HG03565 (cell line): ENCODE data around the gene HLA-DQB1.
"Not testable (repeated sequence)": the region's sequence is repeated elsewhere in the genome, so short reads cannot be mapped to it uniquely, and the experiment has no call there.

Experiments used
- ATAC-seq: cut with Tn5 transposase; IDR thresholded peaks from one replicate; pipeline ENCODE4 v1.9.1; 2021; ENCODE audit warnings: mild to moderate bottlenecking, moderate library complexity; ENCODE audit not compliant: unreplicated experiment

HLA-DQB1 gene

DNA sequence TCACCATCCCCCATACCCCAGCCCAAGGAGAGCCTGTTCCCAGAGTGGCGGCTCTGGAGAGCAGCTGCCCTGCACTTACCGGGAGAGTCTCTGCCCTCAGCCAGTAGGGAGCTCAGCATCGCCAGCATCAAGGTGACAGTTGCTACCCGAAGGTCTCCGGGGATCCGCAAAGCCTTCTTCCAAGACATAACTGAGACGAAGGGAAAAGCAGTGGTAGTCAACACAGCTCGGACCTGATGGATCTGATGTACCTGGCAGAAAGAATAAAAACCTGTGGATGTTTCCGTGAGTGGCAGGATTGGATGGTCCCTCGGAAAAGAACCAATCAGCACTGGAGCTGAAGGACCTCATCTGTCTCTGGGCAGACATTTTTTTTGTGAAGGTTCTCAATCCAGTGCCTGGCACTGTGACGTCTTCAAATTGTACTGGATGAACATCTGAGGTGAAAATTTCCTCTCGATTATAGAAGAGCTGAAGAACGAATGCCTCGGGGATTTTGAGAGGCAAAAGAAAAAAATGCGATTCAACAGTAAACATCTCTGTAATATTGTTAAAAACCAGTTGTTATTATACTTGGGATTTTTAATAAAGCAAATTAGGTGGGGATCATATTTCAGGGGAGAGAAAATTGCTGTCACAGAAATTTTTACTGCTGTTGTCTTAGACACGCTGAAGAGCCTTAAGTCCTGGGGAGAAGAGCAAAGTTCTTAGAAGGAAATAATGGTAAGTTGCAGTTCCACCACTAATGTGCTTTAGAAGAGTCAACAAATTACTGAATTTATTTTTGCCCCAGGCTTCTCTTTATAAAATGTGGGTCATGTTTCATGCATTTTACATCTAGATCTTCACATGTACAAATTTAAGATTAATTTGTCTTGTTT is at the start of gene HLA-DQB1:
HLA-DQB1 (minus strand) TSS at position 238 of the 881 bp plus-strand sequence; CDS start at position 188, 50 bp downstream.
- ATAC-seq: peak; percentile 63

DNA sequence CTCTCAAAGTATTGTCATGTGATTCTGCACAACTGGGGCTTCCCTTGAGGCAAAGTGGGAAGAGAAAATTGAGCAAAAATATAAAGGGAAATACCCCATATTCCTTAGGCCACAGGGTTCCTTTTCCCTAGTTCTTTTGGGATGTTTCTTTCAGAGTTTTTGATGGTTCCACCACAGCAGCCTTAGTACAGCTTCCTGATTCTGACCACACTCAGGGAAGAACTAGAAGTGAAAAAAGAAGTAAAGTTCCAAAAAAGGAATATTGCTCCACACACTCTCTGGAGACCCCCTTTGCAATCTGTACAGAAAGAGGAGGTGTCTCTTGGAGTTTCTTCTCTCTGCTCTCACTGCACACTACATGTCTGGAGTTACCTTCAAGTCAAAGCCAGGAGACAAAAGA is 46.8 kb upstream of the HLA-DQB1 start:
- ATAC-seq: no peak

DNA sequence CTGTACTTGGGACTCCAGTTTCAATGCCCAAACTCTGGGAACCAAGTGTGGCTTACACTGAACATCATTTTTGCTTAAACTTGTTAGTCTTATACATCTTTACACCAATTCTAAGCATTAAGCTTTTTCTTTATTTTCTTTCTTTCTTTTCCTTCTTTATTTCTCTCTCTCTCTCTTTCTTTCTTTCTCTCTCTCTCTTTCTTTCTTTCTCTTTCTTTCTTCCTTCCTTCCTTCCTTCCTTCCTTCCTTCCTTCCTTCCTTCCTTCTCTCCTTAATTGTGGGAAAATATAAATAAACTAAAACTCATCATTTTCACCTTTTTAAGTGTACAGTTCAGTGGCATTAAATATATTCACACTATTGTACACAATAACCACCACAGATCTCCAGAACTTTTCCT is 43.2 kb upstream of the HLA-DQB1 start:
- no peak for ATAC-seq

DNA sequence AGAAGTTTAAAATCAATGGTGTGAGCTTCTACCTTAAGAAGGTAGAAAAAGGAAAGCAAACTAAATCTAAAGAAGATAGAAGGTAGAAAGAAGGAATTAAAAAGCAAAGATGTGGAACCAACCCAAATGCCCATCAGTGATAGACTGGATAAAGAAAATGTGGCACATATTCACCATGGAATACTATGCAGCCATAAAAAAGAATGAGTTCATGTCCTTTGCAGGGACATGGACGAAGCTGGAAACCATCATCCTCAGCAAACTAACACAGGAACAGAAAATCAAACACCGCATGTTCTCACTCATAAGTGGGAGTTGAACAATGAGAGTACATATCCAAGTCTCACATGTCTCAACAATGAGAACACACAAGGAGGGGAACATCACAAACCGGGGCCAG is 38.7 kb upstream of the HLA-DQB1 start:
- not testable (repeated sequence) for ATAC-seq

DNA sequence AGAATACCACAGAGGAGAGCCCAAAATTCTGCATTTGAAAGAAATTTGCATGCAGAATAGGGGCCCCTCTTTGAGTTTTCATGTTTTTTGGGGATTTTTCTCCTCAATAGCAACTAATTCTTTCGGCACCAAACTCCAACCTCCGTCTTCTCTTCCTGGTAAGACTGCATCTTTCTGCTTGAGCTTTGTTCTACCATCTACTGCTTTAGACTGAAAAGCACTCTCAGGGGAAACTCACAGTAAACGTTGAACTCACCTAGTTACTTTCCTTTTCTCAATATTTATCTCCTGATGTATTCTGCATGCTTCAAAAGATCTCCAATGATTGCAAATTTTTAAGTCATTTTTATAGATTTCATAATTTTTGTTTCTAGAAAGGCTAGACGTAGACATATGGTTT is 36.9 kb upstream of the HLA-DQB1 start:
- ATAC-seq: no peak

DNA sequence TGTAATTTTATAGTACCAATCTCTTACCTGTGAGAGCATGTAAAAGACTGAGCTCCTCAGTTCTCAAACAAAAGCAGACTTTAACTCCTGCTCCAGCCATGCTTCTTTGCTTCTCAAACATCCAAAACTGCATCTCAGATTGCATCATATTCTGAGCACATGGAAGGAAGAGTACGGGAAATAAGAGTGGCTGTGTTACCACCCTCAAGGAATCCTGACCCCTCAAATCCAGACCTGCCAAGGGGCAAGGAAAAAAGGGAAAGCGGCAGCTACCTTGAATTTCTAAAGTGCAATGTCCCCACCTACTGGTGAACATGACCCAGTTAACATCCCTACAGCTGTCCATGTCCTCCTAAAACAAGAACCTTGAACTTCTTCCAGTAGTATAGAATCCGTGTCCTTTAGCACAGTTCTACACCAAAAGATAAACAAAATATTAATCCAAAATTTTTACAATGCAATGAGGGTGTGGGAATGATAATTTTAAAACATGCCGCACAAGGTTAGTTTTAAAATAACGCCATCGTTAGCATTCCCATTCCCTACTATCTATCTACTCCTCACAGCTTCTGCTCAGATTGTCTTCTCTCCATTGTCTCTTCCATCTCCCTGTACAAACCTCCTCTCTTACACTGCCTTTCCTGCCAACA is 34.1 kb upstream of the HLA-DQB1 start:
- ATAC-seq: no peak

DNA sequence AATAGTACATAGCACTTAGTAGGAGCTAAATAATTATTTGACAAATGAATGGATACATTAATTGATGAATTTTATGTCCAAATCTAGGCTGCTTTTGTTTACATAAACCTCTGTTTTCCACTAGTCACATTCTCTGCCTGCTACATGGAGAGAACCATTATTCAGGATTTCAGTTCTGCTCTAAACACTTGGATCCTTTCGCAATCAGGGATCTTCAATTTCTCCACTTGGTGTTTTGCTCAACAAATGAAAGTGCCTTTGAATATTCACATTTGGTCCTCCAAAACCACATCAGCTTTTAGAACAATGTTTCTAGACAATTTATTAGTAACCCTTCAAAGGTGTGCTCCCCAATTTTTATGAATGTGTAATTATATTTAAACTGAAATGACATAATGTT is 30.6 kb upstream of the HLA-DQB1 start:
- ATAC-seq: no peak

DNA sequence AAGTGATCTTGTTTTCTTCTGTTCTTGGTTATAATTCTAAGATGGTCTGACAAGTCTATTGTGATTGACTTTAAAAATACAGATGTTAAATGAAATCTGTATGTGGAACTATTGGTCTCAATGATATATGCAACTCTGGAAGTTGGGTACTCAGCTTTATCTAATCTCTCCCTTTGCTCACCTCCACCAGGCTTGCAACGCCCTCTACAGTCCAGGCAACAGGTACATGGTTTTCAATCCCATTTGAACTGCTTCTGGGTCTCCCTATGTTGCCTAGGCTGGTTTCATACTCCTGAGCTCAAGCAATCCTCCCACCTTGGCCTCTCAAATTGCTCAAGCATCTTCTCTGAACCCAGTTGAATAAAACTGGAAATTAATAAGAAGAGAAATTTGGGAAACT is 25.6 kb upstream of the HLA-DQB1 start:
- ATAC-seq: no peak

DNA sequence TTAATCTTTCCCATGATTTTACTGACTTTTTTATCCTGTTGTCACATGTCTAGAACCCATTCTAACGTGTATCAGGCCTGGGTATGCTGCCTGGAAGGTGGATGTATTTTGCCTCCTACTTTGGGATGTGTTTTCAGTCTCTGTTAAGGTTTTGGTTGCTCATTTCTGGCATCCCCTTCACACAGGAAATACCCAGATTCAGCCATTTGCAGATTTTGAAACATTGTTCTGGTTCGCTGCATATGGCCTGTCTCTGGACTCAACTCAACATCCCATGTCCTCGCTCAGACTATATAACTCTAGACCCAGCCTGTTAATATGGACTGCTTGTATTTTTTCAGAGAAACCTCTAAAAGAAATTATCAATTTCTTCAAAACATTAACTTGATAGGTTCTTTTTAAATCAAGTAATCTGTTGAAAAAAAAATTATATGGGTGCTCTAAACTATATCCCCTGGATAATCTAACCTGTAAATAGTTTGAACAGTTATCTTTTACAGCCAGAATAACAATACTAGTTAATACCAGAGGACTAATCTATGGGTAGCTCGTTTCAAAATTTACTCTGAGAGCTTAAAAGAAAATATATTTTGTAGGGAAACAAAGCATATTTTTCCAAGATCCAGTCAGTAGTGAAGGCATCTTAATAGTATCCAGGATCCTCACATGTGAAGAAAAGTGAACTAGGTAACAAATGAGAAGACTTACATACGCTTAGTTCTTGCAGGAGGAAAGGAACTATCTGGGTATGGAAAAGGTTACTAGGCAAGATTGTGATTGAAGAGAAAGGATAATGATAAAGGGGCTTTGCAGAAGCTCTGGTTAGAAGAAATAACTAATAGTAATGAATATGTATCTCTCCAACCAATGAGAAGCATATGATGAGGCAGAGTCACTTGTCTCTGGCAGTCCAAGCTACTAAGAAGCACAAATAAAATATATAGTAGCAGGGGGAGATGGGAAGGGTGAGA is 23.4 kb upstream of the HLA-DQB1 start:
- no peak for ATAC-seq

DNA sequence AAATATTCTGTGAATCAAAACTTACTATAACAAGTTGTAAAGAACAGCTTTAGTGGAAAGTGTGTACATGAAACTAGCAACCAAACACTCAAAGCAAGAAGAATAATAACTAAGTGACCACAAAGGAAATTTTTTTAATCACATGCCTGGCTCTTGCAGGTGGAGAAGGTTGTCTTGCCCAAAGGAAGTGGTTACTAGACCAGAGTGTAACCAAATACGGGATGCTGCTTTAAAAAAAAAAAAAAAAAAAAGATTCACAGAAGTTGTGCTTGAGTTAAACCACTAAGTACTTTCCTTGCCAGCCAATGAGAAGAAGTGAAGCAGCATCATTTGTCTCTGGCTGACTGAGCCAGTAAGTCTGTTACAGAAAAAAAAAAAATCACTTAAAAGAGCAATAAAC is 19.1 kb upstream of the HLA-DQB1 start:
- peak; percentile 73 for ATAC-seq

DNA sequence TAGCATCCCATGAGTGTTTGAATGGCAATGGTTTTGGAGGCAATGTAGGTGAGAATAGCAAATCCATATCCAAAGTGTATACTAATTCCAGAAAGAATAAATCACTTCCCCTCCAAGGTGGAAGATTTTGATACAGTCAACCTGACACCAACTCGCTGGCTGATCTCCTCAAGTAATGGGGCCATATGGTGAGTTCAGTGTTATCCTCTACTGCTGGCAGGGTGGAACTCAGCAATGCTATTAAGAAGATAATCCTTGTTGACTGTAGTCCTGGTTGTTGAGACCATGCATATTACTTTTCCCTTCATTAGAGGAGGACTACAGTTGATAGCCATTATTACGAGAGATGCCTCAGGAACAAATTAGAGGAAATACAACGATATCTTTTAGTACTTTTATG is 17.8 kb upstream of the HLA-DQB1 start:
- no peak for ATAC-seq

DNA sequence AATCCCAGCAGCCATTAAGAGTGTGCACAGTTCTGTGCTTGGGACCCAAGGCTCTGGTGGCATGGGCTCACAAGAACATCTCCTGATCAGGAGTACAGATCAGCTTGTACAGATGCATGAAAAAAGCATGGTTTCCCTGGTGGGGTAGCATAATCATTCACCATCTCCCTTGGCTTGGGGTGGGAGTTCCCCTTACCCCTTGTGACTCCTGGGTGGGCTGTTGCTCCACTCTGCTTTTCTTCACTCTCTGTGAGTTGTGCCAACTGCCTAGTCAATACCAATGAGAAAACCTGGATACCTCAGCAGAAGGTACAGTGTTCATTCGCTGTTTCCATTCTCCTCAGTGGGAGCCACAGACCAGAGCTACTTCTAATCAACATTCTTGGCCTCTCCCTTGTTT is 13.6 kb upstream of the HLA-DQB1 start:
- no peak for ATAC-seq

DNA sequence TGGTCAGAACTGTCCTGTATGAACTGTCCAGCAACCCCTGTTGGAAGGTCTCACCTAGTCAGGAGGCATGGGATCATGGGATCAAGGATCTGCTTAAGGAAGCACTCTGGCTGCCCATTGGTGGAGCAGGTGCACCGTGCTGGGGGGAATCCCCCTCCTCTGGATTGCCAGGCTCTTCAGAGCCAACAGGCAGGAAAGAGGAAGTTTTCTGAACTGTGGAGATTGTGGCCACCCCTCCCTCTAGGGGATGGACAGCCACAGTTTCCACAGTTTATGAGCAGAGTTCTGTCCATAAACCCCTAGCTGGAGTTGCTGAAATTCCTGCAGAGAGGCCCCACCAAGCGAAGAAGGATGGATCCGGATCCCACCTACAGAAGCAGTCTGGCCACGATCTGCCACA is 13.0 kb upstream of the HLA-DQB1 start:
- ATAC-seq: no peak

DNA sequence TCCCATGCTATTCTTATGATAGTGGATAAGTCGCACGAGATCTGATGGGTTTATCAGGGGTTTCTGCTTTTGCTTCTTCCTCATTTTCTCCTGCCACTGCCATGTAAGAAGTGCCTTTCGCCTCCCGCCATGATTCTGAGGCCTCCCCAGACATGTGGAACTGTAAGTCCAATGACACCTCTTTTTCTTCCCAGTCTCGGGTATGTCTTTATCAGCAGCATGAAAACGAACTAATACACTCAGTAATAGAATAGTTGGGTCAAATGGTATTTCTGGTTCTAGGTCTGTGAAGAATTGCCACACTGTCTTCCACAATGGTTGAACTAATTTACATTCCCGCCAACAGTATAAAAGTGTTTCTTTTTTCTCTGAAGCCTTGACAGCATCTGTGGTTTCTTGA is 7.7 kb upstream of the HLA-DQB1 start:
- not testable (repeated sequence) for ATAC-seq

DNA sequence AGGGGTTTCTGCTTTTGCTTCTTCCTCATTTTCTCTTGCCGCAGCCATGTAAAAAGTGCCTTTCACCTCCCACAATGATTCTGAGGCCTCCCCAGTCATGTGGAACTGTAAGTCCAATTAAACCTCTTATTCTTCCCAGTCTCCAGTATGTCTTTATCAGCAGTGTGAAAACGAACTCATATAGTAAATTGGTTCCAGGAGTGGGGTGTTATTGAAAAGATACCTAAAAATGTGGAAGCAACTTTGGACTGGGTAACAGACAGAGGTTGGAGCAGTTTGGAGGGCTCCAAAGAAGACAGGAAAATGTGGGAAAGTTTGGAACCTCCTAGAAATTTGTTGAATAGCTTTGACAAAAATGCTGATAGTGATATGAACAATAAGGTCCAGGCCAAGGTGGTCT is 5.5 kb upstream of the HLA-DQB1 start:
- not testable (repeated sequence) for ATAC-seq

DNA sequence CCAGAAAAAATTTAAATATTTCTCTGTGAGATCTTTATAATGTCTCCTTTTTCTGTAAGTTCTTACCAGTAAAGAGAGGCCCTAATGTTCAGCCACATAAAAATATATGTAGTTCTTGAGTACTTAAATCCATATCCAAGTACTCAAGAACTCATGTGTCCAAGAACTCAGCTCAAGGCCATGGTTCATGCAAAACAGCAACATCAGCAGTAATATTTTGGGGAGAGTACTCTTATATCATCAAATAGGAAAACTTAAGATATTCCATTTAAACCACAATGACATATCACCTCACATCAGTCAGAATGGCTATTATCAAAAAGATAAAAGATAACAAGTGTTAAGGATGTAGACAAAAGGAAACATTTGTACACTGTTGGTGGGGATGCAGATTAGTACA is 3.4 kb upstream of the HLA-DQB1 start:
- ATAC-seq: no peak

DNA sequence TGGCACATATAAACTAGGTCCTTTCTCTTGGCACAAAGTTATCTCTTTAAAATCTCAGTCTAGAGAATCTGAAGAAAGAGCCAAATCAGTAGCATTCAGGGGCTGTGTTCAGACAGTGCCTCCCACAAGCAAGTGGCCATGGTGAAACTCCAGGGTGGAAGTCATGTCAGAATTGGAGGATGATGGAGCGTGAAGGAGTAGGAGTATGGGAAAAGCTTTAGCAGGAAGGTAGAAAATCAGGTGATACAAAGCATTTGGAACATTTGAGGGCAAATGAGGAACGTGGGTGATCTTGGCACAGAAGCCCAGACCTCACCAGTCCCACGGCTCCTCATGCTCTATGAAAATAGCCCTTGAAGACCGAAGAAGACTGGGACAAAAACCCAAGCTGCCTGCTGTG is 2.8 kb upstream of the HLA-DQB1 start:
- ATAC-seq: no peak

DNA sequence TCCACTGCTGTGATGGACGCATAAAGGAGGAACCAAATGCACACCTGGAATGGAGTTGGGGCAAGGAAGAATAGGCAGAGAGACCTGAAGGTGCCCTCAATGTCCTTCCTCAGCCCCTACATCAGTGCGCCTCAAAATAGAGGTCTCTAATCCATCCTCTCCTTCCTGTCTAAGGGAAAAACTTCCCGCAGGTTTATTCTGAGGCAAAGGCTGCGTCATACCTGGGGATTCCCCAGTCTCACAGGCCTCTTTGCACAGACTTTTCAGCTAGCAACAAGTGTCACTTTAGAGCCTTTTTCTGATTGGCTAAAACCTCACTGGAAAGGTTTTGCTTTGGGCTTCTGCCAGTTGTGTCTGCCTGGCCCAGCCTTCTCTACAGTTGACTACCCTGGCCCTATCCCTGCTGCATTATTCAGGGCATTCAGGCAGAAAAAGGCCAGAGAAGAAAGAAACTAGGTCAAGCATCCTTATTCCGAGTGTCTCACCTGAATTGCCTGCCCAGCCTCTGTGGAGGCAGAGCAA is 1.8 kb upstream of the HLA-DQB1 start:
- ATAC-seq: peak; percentile 61

DNA sequence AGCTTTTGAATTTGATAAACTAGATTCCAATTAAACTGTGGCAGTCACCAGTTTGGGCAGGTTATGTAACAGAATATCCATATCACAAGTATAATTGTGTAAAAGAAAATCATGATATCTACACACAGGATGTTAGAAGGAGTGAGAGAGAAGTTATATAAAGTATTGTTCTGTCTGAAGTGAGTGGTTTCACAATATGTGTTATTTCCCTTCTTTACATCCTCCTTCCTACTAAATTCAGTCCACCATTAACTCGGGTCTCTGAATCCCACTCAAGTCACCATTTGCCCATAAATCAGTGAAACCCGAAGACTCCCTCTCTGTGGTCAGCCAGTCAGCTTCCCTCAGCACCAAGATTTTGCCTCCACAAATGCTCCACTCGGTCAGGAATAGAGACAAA is 796 bp downstream of the HLA-DQB1 start:
- ATAC-seq: no peak

DNA sequence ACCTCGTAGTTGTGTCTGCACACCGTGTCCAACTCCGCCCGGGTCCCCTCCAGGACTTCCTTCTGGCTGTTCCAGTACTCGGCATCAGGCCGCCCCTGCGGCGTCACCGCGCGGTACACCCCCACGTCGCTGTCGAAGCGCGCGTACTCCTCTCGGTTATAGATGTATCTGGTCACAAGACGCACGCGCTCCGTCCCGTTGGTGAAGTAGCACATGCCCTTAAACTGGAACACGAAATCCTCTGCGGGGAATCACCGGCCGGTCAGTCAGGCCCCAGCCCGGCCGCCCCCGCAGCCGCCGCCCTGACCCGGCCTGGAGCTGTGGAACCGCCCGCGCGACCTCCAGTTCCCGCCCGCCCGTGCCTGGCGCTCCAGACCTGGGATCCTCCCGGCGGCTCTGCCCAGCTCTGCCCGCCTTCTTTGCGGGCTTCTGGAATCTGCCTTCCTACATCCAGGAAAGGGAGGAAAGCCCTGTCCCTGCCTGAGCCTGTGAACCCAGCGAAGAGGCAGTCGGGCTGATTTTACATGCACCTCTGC is 1.6 kb downstream of the HLA-DQB1 start:
- no peak for ATAC-seq

DNA sequence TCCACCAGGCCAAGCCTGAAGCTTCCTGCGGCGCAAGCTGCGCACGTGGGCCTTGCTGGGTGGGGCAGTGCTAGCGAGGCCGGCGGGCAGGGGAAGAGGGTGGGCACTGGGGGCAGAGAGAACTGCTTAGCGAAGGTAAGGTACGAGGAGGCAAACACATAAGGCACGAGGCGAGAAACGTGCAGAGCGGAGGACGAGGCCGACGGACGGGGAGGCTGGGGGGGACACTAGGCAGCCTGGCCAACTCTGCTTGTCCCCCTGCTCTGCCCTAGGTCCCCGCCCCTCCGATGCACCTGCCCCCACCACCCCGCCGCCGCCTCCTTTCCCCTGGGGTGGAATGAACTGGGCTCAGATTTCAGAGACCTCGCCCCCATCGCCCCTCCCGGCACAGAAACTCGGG is 2.1 kb downstream of the HLA-DQB1 start:
- ATAC-seq: no peak
